Effector CD8-positive, alpha-beta T cell (primary cell): ENCODE data around the gene TRANK1.
"Not testable (repeated sequence)": the region's sequence is repeated elsewhere in the genome, so short reads cannot be mapped to it uniquely, and the experiment has no call there.

Experiments used
- DNase-seq: peaks from one replicate; lab custom pipeline; 2025; lab: John Stamatoyannopoulos, UW

TRANK1 gene

GRCh38 chr3:36893137-36893557, 51.7 kb downstream of the TRANK1 start:
- no peak for DNase-seq

- no peak for DNase-seq
Measured at GRCh38 chr3:36892457-36893136, 52.3 kb downstream of the TRANK1 start.

- no peak for DNase-seq
Measured at GRCh38 chr3:36891701-36892160, 53.1 kb downstream of the TRANK1 start.

- not testable (repeated sequence) for DNase-seq
Measured at GRCh38 chr3:36891097-36891496, 53.8 kb downstream of the TRANK1 start.

GRCh38 chr3:36890261-36890660, 54.6 kb downstream of the TRANK1 start:
- no peak for DNase-seq

GRCh38 chr3:36881735-36882134, 63.1 kb downstream of the TRANK1 start:
- DNase-seq, result no peak

- DNase-seq, result not testable (repeated sequence)
Measured at GRCh38 chr3:36879842-36880241, 65.0 kb downstream of the TRANK1 start.

- no peak for DNase-seq
Measured at GRCh38 chr3:36877930-36878685, 66.7 kb downstream of the TRANK1 start.

GRCh38 chr3:36876181-36876936, 68.5 kb downstream of the TRANK1 start:
- no peak for DNase-seq

GRCh38 chr3:36875397-36875796, 69.5 kb downstream of the TRANK1 start:
- no peak for DNase-seq

- no peak for DNase-seq
Measured at GRCh38 chr3:36874424-36874823, 70.4 kb downstream of the TRANK1 start.

- no peak for DNase-seq
Measured at GRCh38 chr3:36871379-36872126, 73.3 kb downstream of the TRANK1 start.

GRCh38 chr3:36868614-36869436, 76.0 kb downstream of the TRANK1 start:
- peak; percentile 13 for DNase-seq

GRCh38 chr3:36867810-36868209, 77.0 kb downstream of the TRANK1 start:
- no peak for DNase-seq

GRCh38 chr3:36866368-36866767, 78.5 kb downstream of the TRANK1 start:
- DNase-seq, result no peak

GRCh38 chr3:36864180-36865053, 80.4 kb downstream of the TRANK1 start:
- no peak for DNase-seq

GRCh38 chr3:36862076-36862755, 82.6 kb downstream of the TRANK1 start:
- no peak for DNase-seq

GRCh38 chr3:36859494-36859893, 85.4 kb downstream of the TRANK1 start:
- no peak for DNase-seq

- no peak for DNase-seq
Measured at GRCh38 chr3:36852071-36852470, 92.8 kb downstream of the TRANK1 start.
